OCI-M2 (cell line): ENCODE results near the gene MARCHF3.
"Not testable (repeated sequence)": the region's sequence is repeated elsewhere in the genome, so short reads cannot be mapped to it uniquely, and the experiment has no call there.

Source experiments
- DNase-seq: peaks from one replicate; lab custom pipeline; 2025; ENCODE audit not compliant: unreplicated experiment; lab: John Stamatoyannopoulos, UW

MARCHF3 gene

DNA sequence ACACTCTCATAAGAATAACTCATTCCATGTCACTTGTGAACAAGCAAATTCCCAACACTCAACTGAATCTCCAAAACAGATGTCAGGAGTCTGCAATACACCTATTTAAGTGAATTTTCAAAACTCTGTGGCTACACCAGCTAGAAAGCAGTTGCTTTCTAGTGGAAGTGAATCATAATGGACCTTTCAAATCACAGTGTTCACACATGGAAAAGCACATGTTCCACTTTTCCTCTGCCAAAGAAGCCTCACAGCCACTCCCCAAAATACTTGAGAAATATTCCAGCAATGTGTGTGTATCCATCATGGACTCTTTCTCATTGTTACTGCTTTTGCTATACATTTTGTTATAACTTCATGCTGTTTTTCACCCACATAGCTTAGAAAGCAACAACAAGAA, 17.4 kb downstream of the MARCHF3 start:
- no peak for DNase-seq

- no peak for DNase-seq
These were observed 18.3 kb downstream of the MARCHF3 start for GRCh38 chr5:127011961-127012644.

GRCh38 chr5:127011153-127011552, 19.2 kb downstream of the MARCHF3 start:
- DNase-seq: no peak

DNA sequence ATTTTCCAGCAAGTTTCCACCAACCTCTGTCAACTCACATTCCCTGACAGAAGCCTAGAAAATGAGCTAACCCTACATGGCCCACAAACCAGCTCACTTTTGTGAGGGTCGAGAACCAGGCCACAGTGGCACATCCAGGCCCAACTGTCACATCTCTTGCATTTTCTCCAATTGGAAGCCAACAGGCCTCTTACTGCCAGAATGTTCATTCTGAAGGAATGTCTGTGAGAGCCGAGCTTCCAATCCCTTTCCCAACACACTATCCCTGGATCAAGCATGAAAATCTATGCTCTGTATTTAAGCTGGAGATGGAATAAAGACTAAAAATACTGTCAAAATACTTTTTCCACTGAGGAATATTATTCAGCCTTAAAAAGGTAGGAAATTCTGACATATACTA, 20.0 kb downstream of the MARCHF3 start:
- DNase-seq: no peak

DNA sequence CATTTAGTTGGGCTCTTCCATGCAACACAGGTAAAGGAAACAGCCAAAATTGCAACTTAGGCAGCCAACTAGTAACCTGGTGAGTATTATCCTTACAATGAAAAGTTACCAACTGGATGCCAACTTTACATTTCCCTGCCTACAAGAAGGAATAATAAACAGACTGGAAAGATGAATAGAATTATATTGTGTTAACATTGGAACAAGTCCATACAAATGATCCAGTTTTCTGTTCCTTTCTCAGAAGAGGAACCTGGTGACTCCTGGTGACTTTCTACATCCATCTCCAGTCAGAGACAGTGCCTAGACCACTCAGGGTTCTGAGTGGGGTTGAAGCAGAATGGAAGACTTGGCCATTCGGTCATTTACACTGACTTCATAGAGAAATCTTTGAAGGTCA, 20.6 kb downstream of the MARCHF3 start:
- DNase-seq: no peak

DNA sequence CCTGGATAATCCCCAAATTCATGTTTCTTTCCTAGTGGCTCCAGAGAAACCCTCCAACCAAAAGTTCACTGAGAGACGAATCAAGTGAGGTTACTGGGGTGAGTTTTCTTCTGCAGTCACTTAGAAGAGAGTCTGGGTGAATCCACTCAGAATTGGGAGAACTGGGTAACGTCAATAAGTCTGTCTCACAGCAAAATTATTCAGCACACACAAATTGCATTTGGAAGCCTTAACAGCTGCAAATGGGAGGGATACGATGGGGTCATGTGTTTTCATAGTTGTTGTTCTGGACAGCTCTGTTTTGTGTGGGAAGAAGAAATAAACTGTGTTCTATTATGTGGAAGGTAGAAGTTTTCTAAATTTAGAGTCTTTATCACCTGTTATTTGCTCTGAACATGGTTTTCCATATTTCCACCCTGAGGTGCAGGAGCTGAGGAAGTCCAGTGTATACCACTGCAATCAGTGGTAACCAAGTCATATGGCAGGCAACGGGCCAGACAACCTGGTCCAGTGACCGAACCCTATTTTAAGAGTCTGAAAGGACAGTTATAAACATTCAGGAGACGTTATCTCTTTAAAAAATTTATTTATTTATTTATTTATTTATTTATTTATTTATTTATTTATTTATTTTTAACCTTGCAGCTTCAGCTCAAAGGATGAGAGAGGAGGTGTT, 21.9 kb downstream of the MARCHF3 start:
- no peak for DNase-seq

DNA sequence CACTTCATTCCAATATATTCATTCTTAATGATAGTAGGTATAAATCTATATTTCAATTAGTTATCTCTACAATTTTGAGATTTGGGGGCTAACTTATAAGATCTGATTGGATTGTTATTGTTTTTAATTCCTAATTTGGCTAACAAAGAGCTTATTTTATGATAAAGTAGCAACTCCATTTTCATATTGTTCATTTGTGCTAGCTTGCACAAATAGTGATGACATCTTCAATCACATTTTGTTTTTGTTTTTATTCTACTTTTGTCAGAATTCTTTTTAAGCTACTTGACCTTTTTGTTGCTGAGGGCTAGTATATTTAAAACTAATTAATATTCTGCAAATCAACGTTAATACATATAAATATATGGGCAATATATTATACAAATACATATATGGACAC, 22.8 kb downstream of the MARCHF3 start:
- no peak for DNase-seq

DNA sequence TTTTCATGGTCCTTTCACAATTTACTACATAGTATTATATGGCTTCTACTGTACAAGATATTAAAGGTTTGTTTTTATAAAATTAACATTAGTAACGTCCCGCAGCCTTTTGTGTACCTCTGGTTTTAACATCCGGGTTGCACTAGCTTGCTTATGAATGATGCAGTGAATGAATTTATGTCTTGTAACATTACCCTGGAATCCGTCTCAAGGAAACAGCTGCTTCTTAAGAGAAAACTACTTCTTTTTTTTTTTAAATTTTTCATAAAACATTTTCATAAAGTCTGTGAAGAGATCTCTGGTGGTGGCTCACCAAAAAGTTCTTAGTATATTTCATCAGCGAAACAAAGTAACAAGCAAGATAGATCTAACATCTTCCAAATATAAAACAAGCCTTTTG, 23.6 kb downstream of the MARCHF3 start:
- DNase-seq: no peak

GRCh38 chr5:127005282-127005681, 25.1 kb downstream of the MARCHF3 start:
- not testable (repeated sequence) for DNase-seq

DNA sequence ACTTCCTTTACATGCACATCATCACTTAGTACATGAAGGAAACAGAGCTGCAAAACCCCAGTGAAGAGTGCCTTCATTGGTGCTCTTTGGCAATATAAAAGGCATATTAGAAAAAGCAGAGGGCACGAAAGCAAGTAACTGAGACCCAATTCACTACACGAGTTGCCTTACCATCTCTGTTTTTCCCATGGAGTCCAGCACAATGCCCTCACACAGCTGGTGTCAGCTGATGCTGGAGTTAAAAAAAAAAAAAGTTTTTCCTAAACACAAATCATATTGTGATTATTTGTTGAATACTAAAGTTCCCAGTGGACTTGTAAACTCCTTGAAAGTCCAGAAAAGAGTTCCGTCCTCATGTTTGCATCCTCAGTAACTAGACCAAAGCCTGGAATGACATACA, 25.6 kb downstream of the MARCHF3 start:
- DNase-seq: no peak

- no peak for DNase-seq
These were observed 26.4 kb downstream of the MARCHF3 start for GRCh38 chr5:127003798-127004495.

GRCh38 chr5:127002390-127002789, 28.0 kb downstream of the MARCHF3 start:
- DNase-seq: no peak

DNA sequence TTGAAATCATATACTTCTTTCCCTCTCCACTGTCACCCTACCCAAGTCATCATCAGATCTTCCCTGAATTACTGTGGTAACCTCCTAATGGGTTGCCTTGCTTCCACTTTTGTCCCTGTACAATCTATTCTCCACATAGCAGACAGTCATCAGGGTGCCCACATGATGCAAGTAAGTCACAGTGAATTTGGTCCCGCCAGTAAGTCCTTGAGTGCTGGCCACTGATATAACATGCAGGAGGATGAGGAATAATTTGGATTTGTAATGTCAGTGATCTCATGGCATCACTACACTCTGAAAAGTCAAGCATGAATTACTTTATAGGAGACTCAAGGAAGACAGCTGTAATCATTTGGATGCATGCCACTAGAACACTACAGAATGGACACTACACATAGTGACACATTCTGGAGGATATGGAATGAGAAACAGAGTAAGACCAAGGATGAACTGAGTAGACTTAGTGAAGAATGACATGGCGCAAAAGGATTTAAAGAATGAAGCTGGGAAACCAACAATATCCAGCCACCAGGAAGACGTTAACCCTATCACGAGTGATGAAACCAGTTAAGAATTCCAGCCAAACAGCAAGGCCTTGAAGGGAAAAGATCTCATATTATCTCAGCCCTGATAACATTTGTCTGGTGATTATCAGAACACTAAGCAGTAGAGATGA, 28.6 kb downstream of the MARCHF3 start:
- no peak for DNase-seq

- DNase-seq: no peak
These were observed 31.3 kb downstream of the MARCHF3 start for GRCh38 chr5:126998895-126999570.

- no peak for DNase-seq
These were observed 32.1 kb downstream of the MARCHF3 start for GRCh38 chr5:126998201-126998631.

DNA sequence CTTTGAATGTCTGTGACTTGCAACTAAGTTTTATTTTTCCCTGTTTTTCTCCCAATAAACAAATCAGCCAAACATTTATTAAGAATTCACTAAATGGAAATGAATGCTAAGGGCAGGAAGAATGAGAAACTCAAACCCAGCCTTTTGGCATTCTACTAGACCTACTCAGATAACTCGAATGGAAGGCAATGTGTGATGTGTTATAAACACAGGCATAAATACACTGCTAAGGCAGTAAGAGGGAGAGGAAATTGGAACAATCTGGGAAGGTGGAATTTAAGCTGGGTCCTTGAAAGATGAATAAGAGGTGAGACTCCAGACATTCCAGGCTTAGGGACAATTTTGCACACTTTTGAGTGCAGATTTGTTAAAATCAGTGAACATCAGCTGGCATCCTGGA, 34.7 kb downstream of the MARCHF3 start:
- no peak for DNase-seq

GRCh38 chr5:126995039-126995438, 35.3 kb downstream of the MARCHF3 start:
- no peak for DNase-seq

DNA sequence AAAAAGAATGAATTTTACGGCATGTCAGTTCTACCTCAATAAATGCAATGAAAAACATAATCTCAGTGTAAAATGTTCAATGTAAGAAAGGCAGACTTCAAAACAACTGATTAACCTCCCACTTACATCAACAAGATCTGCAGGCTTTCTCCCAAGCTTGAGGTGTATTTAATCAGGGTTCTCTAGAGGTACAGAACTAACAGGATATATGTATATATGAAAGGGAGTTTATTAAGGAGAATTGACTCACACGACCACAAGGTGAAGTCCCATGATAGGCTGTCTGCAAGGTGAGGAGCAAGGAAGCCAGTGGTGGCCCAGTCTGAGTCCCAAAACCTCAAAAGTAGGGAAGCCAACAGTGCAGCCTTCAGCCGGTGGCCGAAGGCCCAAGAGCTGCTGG, 35.9 kb downstream of the MARCHF3 start:
- no peak for DNase-seq

DNA sequence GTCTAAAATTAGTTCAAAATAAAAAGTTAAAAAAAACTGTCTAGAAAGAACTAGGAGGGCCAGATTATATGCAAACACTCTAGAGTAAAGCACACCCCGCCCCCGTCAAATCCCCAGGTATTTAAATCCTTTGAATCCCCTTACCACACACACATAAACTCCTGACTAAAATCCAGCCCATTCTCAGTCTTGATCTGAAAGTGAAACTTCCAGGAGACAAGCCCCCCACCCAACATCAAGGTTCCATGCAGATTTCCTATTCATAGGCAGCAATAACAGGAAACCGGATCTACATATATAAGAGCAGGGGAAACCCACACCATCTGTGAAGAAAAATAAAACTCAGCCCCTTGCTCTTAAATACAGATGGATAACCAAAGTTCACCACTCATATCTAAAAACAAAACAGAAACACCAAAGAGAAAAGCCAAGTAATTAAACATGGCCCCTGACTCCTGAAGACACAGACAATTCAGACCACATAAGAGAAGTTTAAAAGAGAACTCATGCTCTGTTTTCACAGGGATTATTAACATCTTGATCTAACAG, 42.3 kb downstream of the MARCHF3 start:
- no peak for DNase-seq

DNA sequence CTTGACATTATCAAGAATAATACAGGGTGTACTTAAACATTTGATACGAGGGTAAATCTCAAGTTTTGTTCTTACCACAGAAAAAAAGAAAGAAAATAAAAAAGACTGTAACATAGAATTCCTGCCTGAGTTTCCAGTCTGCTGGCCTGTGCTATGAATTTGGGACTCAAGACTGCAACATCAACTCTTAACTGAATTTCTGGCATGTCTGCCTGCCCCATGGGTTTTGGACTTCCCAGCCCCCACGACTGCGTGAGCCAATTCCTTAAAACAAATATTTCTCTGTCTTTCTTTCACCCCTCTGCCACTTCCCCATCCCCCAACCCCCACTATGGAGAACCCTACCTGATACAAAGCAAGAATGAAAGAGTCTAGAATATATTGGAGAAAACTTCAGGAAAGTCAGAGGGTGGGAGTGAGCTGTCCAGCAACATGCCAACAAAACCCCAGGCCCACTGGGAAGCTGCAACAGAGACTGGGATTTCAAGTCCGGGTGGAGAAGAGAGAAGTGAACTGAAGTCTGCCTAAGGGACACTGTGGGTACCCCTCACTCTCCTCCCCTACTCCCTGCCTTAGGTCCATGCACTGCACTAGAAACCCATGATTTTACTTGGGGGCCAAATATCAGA, 43.0 kb downstream of the MARCHF3 start:
- no peak for DNase-seq
